ENCODE results near the gene PLXND1. TPM values are rescaled to one million over a fixed set of nuclear protein-coding genes. Genes with fewer than 3 reads are reported as not detected.
"Not testable (repeated sequence)": the region's sequence is repeated elsewhere in the genome, so short reads cannot be mapped to it uniquely, and the experiment has no call there.

The PLXND1 gene
- total RNA-seq, 1 experiment from 2014 or later, result 22.0 TPM

DNA sequence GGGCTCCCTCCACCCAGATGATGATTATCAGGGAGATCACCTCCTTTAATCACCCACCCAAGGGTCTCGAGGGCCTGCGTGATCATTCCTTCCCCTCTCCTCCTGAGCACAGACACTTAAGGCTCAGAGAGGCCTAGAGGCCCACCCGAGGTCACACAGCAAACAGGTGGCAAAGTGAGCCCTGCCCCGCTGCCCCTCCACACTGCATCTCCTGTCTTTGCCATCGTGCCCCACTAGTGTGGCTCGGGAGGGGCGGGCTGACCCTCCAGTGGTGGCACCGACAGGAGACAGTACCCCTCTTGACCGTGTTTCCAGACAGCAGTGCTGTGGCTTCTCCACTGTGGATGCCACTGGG is 4.9 kb upstream of the PLXND1 start:
- CTCF ChIA-PET, result interaction anchor here (1.7 kb wide), 1 partner anchor 121 kb away, joined by 8 read pairs; no protein-coding TSS in a partner anchor
- Mint-ChIP-seq H3K9me3 (ENCODE audit: low read depth, unreplicated experiment) (no peaks in the 10 kb centered on the region), H3K4me3 (ENCODE audit: low read depth, unreplicated experiment) (no peak overlapping the region), H3K27ac (ENCODE audit: unreplicated experiment) (no peak overlapping the region), H3K27me3 (ENCODE audit: unreplicated experiment) (peaks cover 30% of the 10 kb centered on the region), H3K36me3 (ENCODE audit: insufficient read depth, unreplicated experiment) (peaks cover 13% of the 10 kb centered on the region), H3K4me1 (ENCODE audit: low read depth, unreplicated experiment) (peaks cover 54% of the 10 kb centered on the region)
- DNase-seq, result no peak
- intact Hi-C loops (cut with micrococcal nuclease; ENCODE audit: unreplicated experiment), result loop anchor here (5.0 kb wide), 1 partner anchor 119 kb away; no protein-coding TSS in a partner anchor
- BruUV-seq (replicated peaks), result no TSS peak
- no peak for TF ChIP-seq CTCF (IDR thresholded peaks at IDR 0.05; ENCODE audit: unreplicated experiment)

DNA sequence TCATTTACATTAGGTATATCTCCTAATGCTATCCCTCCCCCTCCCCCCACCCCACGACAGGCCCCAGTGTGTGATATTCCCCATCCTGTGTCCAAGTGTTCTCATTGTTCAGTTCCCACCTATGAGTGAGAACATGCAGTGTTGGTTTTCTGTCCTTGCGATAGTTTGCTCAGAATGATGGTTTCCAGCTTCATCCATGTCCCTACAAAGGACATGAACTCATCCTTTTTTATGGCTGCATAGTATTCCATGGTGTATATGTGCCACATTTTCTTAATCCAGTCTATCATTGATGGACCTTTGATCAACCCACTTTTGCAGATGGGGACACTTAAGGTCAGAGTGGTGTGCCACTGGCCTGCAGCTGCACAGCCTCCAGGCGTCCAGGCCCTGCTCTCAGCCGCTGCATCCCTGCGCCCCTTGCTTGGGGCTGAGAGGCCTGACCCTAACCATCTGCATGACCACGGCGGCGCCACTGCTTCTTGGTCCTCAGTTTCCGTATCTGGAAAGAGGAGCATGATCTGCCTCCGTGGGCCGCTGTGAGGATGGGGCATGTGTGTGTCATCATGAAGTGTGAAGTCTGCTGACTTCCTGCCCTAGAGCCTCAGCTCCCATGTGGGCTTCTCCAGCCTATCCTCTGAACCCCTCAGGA is 4.4 kb upstream of the PLXND1 start:
- CTCF ChIA-PET; H3K4me3 Mint-ChIP-seq (ENCODE audit: low read depth, unreplicated experiment); BruUV-seq (replicated peaks); H3K27ac Mint-ChIP-seq (ENCODE audit: unreplicated experiment); H3K9me3 Mint-ChIP-seq (ENCODE audit: low read depth, unreplicated experiment); DNase-seq: not testable (repeated sequence)
- Mint-ChIP-seq H3K4me1 (ENCODE audit: low read depth, unreplicated experiment) (peaks cover 53% of the 10 kb centered on the region), H3K27me3 (ENCODE audit: unreplicated experiment) (peaks cover 35% of the 10 kb centered on the region), H3K36me3 (ENCODE audit: insufficient read depth, unreplicated experiment) (peaks cover 17% of the 10 kb centered on the region)
- intact Hi-C loops (cut with micrococcal nuclease; ENCODE audit: unreplicated experiment), result loop anchor here (5.0 kb wide), 1 partner anchor 119 kb away; no protein-coding TSS in a partner anchor

DNA sequence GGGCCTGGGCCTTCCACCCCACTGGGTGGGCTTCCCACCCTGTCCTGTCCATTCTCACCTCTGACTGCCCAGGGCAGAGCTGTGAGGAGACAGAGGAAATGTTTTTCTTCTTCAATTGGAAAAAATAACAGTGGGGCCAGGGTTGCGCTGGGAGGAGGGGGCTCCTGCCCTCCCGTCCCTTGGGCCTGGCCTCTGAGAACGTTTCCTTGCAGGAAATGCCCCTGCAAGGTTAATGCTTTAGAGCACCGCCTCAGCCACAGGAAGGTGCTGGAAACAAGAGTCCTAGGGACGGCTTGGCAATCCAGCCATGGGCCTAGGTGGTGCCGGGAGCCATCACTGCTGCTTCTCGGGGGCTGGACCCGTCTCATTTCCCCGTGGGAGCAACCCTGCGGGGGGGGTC is 3.8 kb upstream of the PLXND1 start:
- CTCF ChIA-PET, result no interaction called here
- Mint-ChIP-seq H3K9me3 (ENCODE audit: low read depth, unreplicated experiment) (no peaks in the 10 kb centered on the region), H3K36me3 (ENCODE audit: insufficient read depth, unreplicated experiment) (peaks cover 24% of the 10 kb centered on the region), H3K4me1 (ENCODE audit: low read depth, unreplicated experiment) (peaks cover 53% of the 10 kb centered on the region), H3K27me3 (ENCODE audit: unreplicated experiment) (peaks cover 42% of the 10 kb centered on the region), H3K4me3 (ENCODE audit: low read depth, unreplicated experiment) (no peak overlapping the region), H3K27ac (ENCODE audit: unreplicated experiment) (no peak overlapping the region)
- no peak for TF ChIP-seq CTCF (IDR thresholded peaks at IDR 0.05; ENCODE audit: unreplicated experiment)
- BruUV-seq (replicated peaks), result no TSS peak
- intact Hi-C loops (cut with micrococcal nuclease; ENCODE audit: unreplicated experiment), result loop anchor here (5.0 kb wide), 1 partner anchor 118 kb away; no protein-coding TSS in a partner anchor
- DNase-seq, result no peak

DNA sequence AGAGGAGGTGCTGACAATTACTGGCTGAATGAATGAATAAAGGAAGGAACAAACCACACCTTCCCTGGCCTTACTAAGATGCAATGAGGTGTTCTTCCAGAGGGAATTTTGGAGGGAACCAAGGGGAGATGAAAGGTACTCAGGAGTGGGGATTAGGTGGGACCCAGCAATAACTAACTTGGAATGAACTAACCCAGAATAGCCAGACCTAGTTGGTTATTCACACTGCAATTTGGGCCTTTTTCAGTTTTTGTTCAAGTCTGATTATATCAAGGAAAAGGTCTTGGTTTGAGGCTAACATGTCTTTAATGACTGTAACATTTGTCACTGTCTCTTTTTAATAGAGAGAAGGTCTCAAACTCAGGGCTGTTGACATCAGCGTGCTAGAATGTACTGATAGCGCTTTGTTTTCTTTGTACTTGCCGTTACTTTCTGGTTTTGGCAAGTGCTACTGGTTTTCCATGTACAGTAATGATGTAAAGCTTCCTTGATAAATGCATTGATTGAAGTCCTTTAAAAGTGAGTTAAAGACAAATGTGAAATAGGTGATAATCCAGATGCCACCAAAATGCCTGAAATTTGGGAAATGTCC is 3.2 kb upstream of the PLXND1 start:
- no TSS peak for BruUV-seq (replicated peaks)
- H3K4me1 Mint-ChIP-seq (ENCODE audit: low read depth, unreplicated experiment), result peaks cover 50% of the 10 kb centered on the region
- no peak for DNase-seq
- H3K36me3 Mint-ChIP-seq (ENCODE audit: insufficient read depth, unreplicated experiment), result peaks cover 27% of the 10 kb centered on the region
- no peaks in the 10 kb centered on the region for H3K9me3 Mint-ChIP-seq (ENCODE audit: low read depth, unreplicated experiment)
- intact Hi-C loops (cut with micrococcal nuclease; ENCODE audit: unreplicated experiment), result loop anchor here (5.0 kb wide), 1 partner anchor 117 kb away; no protein-coding TSS in a partner anchor
- no peak overlapping the region for H3K4me3 Mint-ChIP-seq (ENCODE audit: low read depth, unreplicated experiment)
- no peak overlapping the region for H3K27ac Mint-ChIP-seq (ENCODE audit: unreplicated experiment)
- CTCF ChIA-PET, result no interaction called here
- TF ChIP-seq CTCF (IDR thresholded peaks at IDR 0.05; ENCODE audit: unreplicated experiment), result no peak
- H3K27me3 Mint-ChIP-seq (ENCODE audit: unreplicated experiment), result peaks cover 47% of the 10 kb centered on the region

Data from Calu3 (cell line).